G401.6 (cell line): Measurements from ENCODE around the gene ATPAF2.

Source experiments
- FAIRE-seq: peaks from 2 replicates; lab custom pipeline; 2012; peaks lifted over from hg19 to GRCh38; lab: Jason Lieb, UNC

ATPAF2 gene

GRCh38 chr17:18038861-18039534 lies at the start of gene ATPAF2, which contains the start of gene GID4:
ATPAF2 (minus strand) TSS chr17:18039168; CDS start chr17:18039013, 155 bp downstream.
GID4 (plus strand) TSS chr17:18039408; CDS start chr17:18039465, 57 bp downstream.
- peak; percentile 97 for FAIRE-seq

DNA sequence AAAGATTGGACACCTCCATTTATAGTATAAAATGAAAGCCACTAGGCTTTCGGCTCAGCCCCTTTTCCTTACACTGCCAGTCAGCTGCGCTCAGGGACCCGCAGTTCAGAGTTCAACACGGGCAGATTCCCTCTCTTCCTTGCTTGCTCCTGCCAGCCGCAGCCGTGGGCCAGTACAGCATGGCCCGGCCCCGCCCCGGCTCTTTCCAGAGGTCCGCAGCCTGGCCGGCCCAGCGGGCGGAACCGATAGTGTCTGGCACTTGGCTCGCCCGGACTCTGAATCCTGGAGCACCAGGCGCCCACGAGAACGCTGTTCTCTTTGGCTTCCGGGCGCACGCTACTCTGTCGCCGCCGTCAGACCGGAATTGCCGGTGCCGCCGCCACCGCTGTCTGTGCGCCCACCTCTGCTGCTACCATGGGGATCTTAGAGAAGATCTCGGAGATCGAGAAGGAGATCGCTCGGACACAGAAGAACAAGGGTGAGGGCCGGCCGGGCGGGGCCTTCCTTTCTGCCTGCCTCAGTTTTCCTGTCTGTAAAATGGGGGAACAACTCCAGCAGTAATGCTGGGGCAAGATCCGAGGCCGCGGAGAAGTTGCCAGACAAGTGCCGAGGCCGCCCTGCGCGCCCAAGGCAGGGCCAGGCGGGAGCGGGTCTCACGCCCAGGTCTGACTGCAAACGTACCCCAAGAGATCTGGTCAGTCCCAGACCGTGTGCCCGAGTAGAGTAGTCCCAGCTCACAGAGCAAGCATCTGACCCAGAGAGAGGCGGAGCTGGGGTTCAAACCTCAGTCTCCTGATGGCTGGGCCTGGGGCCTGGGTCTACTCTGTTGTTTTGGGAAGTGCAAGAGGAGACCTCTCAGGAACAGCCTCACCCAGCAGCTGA lies 48.9 kb upstream of the ATPAF2 start, which contains the start of gene DRG2:
TSS of gene DRG2 (plus strand) at position 339 of the 882 bp plus-strand sequence. CDS start at position 415, 76 bp downstream.
- FAIRE-seq = peak; percentile 85

- no peak for FAIRE-seq
Observed at GRCh38 chr17:18084256-18084655, 45.3 kb upstream of the ATPAF2 start.

- no peak for FAIRE-seq
Observed at GRCh38 chr17:18079543-18079942, 40.6 kb upstream of the ATPAF2 start.

- no peak for FAIRE-seq
Observed at GRCh38 chr17:18076936-18077335, 38.0 kb upstream of the ATPAF2 start.

- no peak for FAIRE-seq
Observed at GRCh38 chr17:18074566-18075272, 35.8 kb upstream of the ATPAF2 start.

DNA sequence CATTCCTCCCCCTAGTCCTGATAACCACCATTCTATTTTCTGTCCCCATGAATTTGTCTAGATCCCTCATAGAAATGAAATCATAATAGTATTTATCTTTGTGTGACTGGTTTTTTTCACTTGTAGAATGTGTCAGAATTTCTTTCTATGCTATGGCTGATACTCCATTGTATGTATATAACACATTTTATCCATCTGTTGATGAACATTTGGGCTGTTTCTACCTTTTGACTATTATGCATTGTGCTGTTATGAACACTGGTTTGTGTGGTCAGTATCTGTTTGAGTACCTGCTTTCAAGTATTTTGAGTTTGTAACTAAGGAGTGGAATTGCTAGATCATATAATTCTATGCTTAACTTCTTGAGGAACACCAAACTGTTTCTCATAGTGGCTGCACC lies 32.8 kb upstream of the ATPAF2 start:
- no peak for FAIRE-seq

GRCh38 chr17:18070861-18071340 lies 31.9 kb upstream of the ATPAF2 start:
- no peak for FAIRE-seq

DNA sequence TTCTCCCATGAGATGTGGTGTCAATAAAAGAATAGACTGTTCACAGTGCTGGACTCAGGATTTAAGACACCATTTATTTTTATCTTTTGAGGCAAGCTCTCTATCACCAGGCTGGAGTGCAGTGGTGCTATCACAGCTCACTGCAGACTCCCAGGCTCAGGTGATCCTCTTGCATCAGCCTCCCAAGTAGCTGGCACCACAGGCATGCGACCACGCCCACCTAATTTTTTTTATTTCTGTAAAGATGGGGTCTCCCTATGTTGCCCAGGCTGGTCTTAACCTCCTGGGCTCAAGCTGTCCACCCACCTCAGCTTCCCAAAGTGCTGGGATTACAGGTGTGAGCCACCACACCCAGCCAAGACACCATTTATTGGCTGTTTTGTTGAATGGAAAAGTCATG lies 30.1 kb upstream of the ATPAF2 start:
- no peak for FAIRE-seq

GRCh38 chr17:18066866-18067265 lies 27.9 kb upstream of the ATPAF2 start:
- FAIRE-seq = no peak

- FAIRE-seq = no peak
Observed at GRCh38 chr17:18065546-18065945, 26.6 kb upstream of the ATPAF2 start.

GRCh38 chr17:18064053-18064452 lies 25.1 kb upstream of the ATPAF2 start:
- FAIRE-seq = no peak

- FAIRE-seq = no peak
Observed at GRCh38 chr17:18059283-18059682, 20.3 kb upstream of the ATPAF2 start.

- FAIRE-seq = no peak
Observed at GRCh38 chr17:18056214-18056613, 17.2 kb upstream of the ATPAF2 start.

DNA sequence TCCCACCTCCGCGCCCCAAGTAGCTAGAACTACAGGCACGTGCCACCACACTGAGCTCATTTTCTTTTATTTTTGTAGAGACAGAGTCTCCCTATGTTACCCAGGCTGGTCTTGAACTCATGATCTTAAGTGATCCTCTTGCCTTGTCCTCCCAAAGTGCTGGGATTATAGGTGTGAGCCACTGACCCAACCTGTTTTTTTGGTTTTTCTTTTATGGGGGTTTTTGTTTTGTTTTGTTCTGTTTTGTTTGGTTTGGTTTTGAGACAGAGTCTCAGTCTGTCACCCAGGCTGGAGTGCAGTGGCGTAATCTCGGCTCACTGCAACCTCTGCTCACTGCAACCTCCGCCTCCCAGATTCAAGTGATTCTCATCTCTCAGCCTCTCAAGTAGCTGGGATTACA lies 16.6 kb upstream of the ATPAF2 start:
- FAIRE-seq = no peak

DNA sequence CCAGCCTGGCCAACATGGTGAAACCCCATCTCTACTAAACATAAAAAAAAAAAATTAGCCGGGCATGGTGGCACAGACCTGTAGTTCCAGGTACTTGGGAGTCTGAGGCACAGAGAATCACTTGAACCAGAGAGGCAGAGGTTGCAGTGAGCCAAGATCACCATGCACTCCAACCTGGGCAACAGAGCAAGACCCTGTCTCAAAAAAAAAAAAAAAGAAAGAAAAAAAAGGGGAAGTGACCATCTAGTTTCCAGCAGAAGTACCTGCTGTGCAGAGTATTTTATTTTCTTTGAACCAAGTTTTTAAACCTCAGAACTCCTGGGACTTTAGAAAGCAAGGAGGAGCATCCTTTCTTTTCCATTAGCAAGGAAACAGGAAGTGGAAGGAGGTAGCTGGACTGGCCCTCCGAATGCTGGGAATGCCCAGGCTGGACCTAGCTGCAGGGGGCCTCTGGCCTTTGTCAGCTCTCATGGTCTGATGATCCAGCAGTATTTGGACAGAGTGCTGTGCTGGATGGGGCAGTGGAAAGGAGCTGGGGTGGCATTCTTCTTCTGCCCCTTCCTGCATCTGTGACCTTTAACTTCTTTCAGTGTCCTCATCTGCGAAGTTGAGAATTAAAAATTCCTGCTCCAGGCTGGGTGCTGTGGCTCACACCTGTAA lies 6.9 kb upstream of the ATPAF2 start:
- no peak for FAIRE-seq

- no peak for FAIRE-seq
Observed at GRCh38 chr17:18044609-18045008, 5.6 kb upstream of the ATPAF2 start.

- peak; percentile 83 for FAIRE-seq
Observed at GRCh38 chr17:18043491-18043890, 4.5 kb upstream of the ATPAF2 start.

- FAIRE-seq = no peak
Observed at GRCh38 chr17:18042983-18043382, 4.0 kb upstream of the ATPAF2 start.

- FAIRE-seq = peak; percentile 11
Observed at GRCh38 chr17:18041776-18042175, 2.8 kb upstream of the ATPAF2 start.

- no peak for FAIRE-seq
Observed at GRCh38 chr17:18040261-18040858, 1.4 kb upstream of the ATPAF2 start.
